H1 (cell line): ENCODE results near the gene PRXL2A. TPM values are rescaled to one million over a fixed set of nuclear protein-coding genes. Genes with fewer than 3 reads are reported as not detected.

Source experiments
- CTCF ChIA-PET: fragments of 300-600 bp; sonication (Branson Sonifier 250); formaldehyde crosslinking; loops from one replicate; lab custom pipeline; 2021; ENCODE audit not compliant: partially characterized antibody; lab: Charles Lee
- POLR2A ChIA-PET: fragments of 300-600 bp; sonication (Branson Sonifier 250); formaldehyde crosslinking; loops from one replicate; lab custom pipeline; 2021; ENCODE audit warnings: inconsistent platforms; ENCODE audit not compliant: partially characterized antibody; lab: Charles Lee
- DNase-seq, 2 experiments: peaks; one replicate each; pipeline versions ENCODE4 v3.0.0 to v3.0.0-alpha.2; 2010 to 2022; ENCODE audit warnings: low spot score in 2 of 2, low read depth in 1 of 2, mixed read lengths in 1 of 2
- FAIRE-seq: peaks from 2 replicates; lab custom pipeline; 2011; peaks lifted over from hg19 to GRCh38; lab: Jason Lieb, UNC
- H2AFZ ChIP-seq: 2 replicates; pipeline ENCODE4 v1.8.1; 2012; ENCODE audit warnings: low read length, inconsistent platforms
- H2AK5ac ChIP-seq: 2 replicates; pipeline ENCODE4 v1.6.1; 2013; ENCODE audit warnings: low read depth, low read length
- H2BK120ac ChIP-seq: replicated peaks from 2 replicates; pipeline ENCODE3; 2013; ENCODE audit warnings: low read depth, low read length, inconsistent platforms
- H2BK12ac ChIP-seq: 2 replicates; pipeline ENCODE4 v1.6.1; 2013; ENCODE audit warnings: low read depth, low read length
- H2BK15ac ChIP-seq: 2 replicates; pipeline ENCODE4 v1.6.1; 2013; ENCODE audit warnings: low read length
- H2BK20ac ChIP-seq: 2 replicates; pipeline ENCODE4 v1.6.1; 2013; ENCODE audit warnings: low read length
- H2BK5ac ChIP-seq: 2 replicates; pipeline ENCODE4 v1.6.1; 2013; ENCODE audit warnings: low read depth, low read length
- H3K14ac ChIP-seq: 2 replicates; pipeline ENCODE4 v1.6.1; 2013; ENCODE audit warnings: inconsistent platforms; ENCODE audit not compliant: insufficient read length
- H3K18ac ChIP-seq: 2 replicates; pipeline ENCODE4 v1.6.1; 2013; ENCODE audit warnings: low read length; ENCODE audit errors: extremely low read depth
- H3K23ac ChIP-seq: 2 replicates; pipeline ENCODE4 v1.6.1; 2013; ENCODE audit warnings: inconsistent platforms; ENCODE audit not compliant: insufficient read length
- H3K23me2 ChIP-seq: 2 replicates; pipeline ENCODE4 v1.6.1; 2013; ENCODE audit warnings: low read depth, low read length
- H3K27ac ChIP-seq: 2 replicates; pipeline ENCODE4 v1.6.1; 2011; ENCODE audit warnings: low read depth, low read length, inconsistent platforms
- H3K27me3 ChIP-seq, 4 experiments: replicated peaks in 1 of 4; 1 replicate in 1 of 4; 2 replicates in 3 of 4; pipeline versions ENCODE4 v1.6.1 to v1.8.1; 2011 to 2013; ENCODE audit warnings: low read length in 3 of 4, mild to moderate bottlenecking in 3 of 4, inconsistent platforms in 2 of 4, mixed read lengths in 2 of 4, moderate library complexity in 1 of 4; ENCODE audit not compliant: control insufficient read depth in 3 of 4, insufficient read depth in 3 of 4; ENCODE audit errors: extremely low read depth in 1 of 4
- H3K36me3 ChIP-seq, 4 experiments: 2 replicates each; pipeline versions ENCODE4 v1.6.1 to v1.8.1; 2011 to 2013; ENCODE audit warnings: mild to moderate bottlenecking in 4 of 4, low read length in 3 of 4, moderate library complexity in 2 of 4, control low read depth in 1 of 4, inconsistent platforms in 1 of 4; ENCODE audit not compliant: insufficient read depth in 4 of 4, control insufficient read depth in 2 of 4
- H3K4ac ChIP-seq: replicated peaks from 2 replicates; pipeline ENCODE3; 2013; ENCODE audit warnings: low read length, low read depth, mixed read lengths, inconsistent platforms; ENCODE audit not compliant: insufficient read length
- H3K4me1 ChIP-seq, 4 experiments: replicated peaks in 1 of 4; 1 replicate in 1 of 4; 2 replicates in 3 of 4; pipeline versions ENCODE4 v1.6.1 to v1.8.1; 2011 to 2013; ENCODE audit warnings: low read length in 3 of 4, inconsistent platforms in 2 of 4, mixed read lengths in 1 of 4; ENCODE audit not compliant: insufficient read depth in 4 of 4, control insufficient read depth in 3 of 4
- H3K4me2 ChIP-seq, 2 experiments: 2 replicates each; pipeline versions ENCODE4 v1.6.1 to v1.8.1; 2011 to 2013; ENCODE audit warnings: low read depth in 2 of 2, low read length in 2 of 2, control low read depth in 1 of 2, inconsistent platforms in 1 of 2, mild to moderate bottlenecking in 1 of 2; ENCODE audit not compliant: insufficient read depth in 1 of 2
- H3K4me3 ChIP-seq, 4 experiments: fragments of 200-600, 300-600 bp in 1 of 4; sonication (generic), shearing (Covaris generic), sonication (Bioruptor Twin) in 1 of 4; 2 replicates each; pipeline versions ENCODE4 v1.5.1 to v1.8.1; 2011 to 2016; ENCODE audit warnings: low read length in 4 of 4, low read depth in 3 of 4, control low read depth in 2 of 4, inconsistent platforms in 2 of 4, mild to moderate bottlenecking in 2 of 4, mixed read lengths in 1 of 4, moderate library complexity in 1 of 4; ENCODE audit not compliant: insufficient read depth in 2 of 4; ENCODE audit errors: extremely low read depth in 1 of 4
- H3K56ac ChIP-seq: replicated peaks from 2 replicates; pipeline ENCODE3; 2013; ENCODE audit warnings: low read depth, mild to moderate bottlenecking, mixed read lengths, low read length, inconsistent platforms; ENCODE audit not compliant: insufficient read length
- H3K79me1 ChIP-seq: 2 replicates; pipeline ENCODE4 v1.6.1; 2013; ENCODE audit warnings: low read depth, low read length, control low read depth
- H3K79me2 ChIP-seq, 2 experiments: 2 replicates each; pipeline versions ENCODE4 v1.6.1 to v1.8.1; 2012 to 2013; ENCODE audit warnings: low read length in 2 of 2, mild to moderate bottlenecking in 2 of 2, inconsistent platforms in 1 of 2; ENCODE audit not compliant: insufficient read depth in 2 of 2, control insufficient read depth in 1 of 2
- H3K9ac ChIP-seq, 4 experiments: replicated peaks in 1 of 4; 1 replicate in 1 of 4; 2 replicates in 3 of 4; pipeline versions ENCODE4 v1.6.1 to v1.8.1; 2011 to 2013; ENCODE audit warnings: low read depth in 3 of 4, low read length in 3 of 4, control low read depth in 2 of 4, mild to moderate bottlenecking in 2 of 4, moderate library complexity in 2 of 4, inconsistent platforms in 1 of 4; ENCODE audit errors: extremely low read depth in 1 of 4
- H3K9me3 ChIP-seq, 2 experiments: 2 replicates each; pipeline versions ENCODE4 v1.6.1 to v1.8.1; 2012 to 2013; ENCODE audit warnings: mild to moderate bottlenecking in 2 of 2, moderate library complexity in 2 of 2, control low read depth in 1 of 2, inconsistent platforms in 1 of 2, low read depth in 1 of 2, low read length in 1 of 2, mixed read lengths in 1 of 2; ENCODE audit not compliant: insufficient read depth in 2 of 2
- H4K20me1 ChIP-seq, 2 experiments: replicated peaks in 1 of 2; 2 replicates each; pipeline versions ENCODE3 to v1.8.1; 2011 to 2013; ENCODE audit warnings: inconsistent platforms in 2 of 2, low read length in 2 of 2, mild to moderate bottlenecking in 1 of 2; ENCODE audit not compliant: insufficient read depth in 2 of 2, control insufficient read depth in 1 of 2
- H4K5ac ChIP-seq: 2 replicates; pipeline ENCODE4 v1.6.1; 2013; ENCODE audit warnings: low read length, low read depth, mixed read lengths, inconsistent platforms; ENCODE audit not compliant: insufficient read length
- H4K8ac ChIP-seq: 2 replicates; pipeline ENCODE4 v1.8.0; 2013; ENCODE audit warnings: mild to moderate bottlenecking, moderate library complexity, low read length, inconsistent platforms; ENCODE audit not compliant: insufficient read depth; ENCODE audit errors: extremely low read depth
- H4K91ac ChIP-seq: replicated peaks from 2 replicates; pipeline ENCODE3; 2013; ENCODE audit warnings: low read length, mixed read lengths, inconsistent platforms; ENCODE audit not compliant: insufficient read length
- CBX8 ChIP-seq: fragments of 300-800, 300-1000 bp; sonication (generic); IDR thresholded peaks from 2 replicates; pipeline ENCODE4 v1.7.1; 2016; ENCODE audit warnings: low read depth, low read length, borderline replicate concordance
- CHD1 ChIP-seq: IDR thresholded peaks from 2 replicates; pipeline ENCODE4 v1.6.1; 2012; ENCODE audit warnings: low read depth, low read length, improper control_type of control experiment
- CTCF ChIP-seq, 3 experiments: IDR thresholded peaks; 1 replicate in 2 of 3; 2 replicates in 1 of 3; pipeline versions ENCODE4 v1.5.1 to v1.6.1; 2011; ENCODE audit warnings: low read length in 3 of 3, mild to moderate bottlenecking in 3 of 3, inconsistent platforms in 2 of 3, low read depth in 1 of 3, moderate library complexity in 1 of 3; ENCODE audit not compliant: insufficient read depth in 1 of 3; ENCODE audit errors: control extremely low read depth in 1 of 3
- GABPA ChIP-seq: IDR thresholded peaks from 2 replicates; pipeline ENCODE4 v1.6.1; 2011; ENCODE audit warnings: mild to moderate bottlenecking, low read length, moderate library complexity, borderline replicate concordance; ENCODE audit not compliant: insufficient read depth
- HDAC6 ChIP-seq: IDR thresholded peaks from one replicate; pipeline ENCODE4 v1.7.1; 2012; ENCODE audit warnings: low read depth, mild to moderate bottlenecking, inconsistent platforms, low read length, moderate library complexity
- MAFK ChIP-seq: IDR thresholded peaks from 2 replicates; pipeline ENCODE4 v1.6.1; 2012; ENCODE audit warnings: low read depth, mild to moderate bottlenecking, improper control_type of control experiment, low read length
- NANOG ChIP-seq: IDR thresholded peaks from 2 replicates; pipeline ENCODE4 v1.6.1; 2011; ENCODE audit warnings: low read length, low read depth, mild to moderate bottlenecking, inconsistent platforms; ENCODE audit not compliant: insufficient read depth, poor library complexity, severe bottlenecking
- POU5F1 ChIP-seq: IDR thresholded peaks from 2 replicates; pipeline ENCODE4 v1.6.1; 2011; ENCODE audit warnings: low read depth, mild to moderate bottlenecking, low read length, moderate library complexity
- RXRA ChIP-seq: IDR thresholded peaks from 2 replicates; pipeline ENCODE4 v1.6.1; 2011; ENCODE audit warnings: low read depth, mild to moderate bottlenecking, low read length, moderate library complexity; ENCODE audit not compliant: insufficient read depth
- SIRT6 ChIP-seq: IDR thresholded peaks from one replicate; pipeline ENCODE4 v1.7.1; 2012; ENCODE audit warnings: low read length, inconsistent platforms
- SP1 ChIP-seq: IDR thresholded peaks from 2 replicates; pipeline ENCODE4 v1.6.1; 2011; ENCODE audit warnings: low read depth, low read length
- WGBS, 2 experiments: shearing (Covaris generic) in 1 of 2; methylation state at CpG; one replicate each; pipeline versions ENCODE4 v1.1.6 to v1.1.7; 2013 to 2015; ENCODE audit warnings: low lambda C conversion rate in 2 of 2, mixed read lengths in 2 of 2, inconsistent platforms in 1 of 2, low coverage in 1 of 2, missing lambda C conversion rate in 1 of 2; ENCODE audit not compliant: insufficient replicate concordance in 2 of 2, insufficient coverage in 1 of 2, insufficient read length in 1 of 2; ENCODE audit errors: extremely low coverage in 1 of 2, missing lambda C conversion rate in 1 of 2; 5-methylcytosine and 5-hydroxymethylcytosine counted together
- polyA plus RNA-seq, 7 experiments: library from polyadenylated mRNA; depleted of rRNA in 3 of 7; stranded (reverse) in 5 of 7; unstranded in 2 of 7; fragments of >200 nt in 5 of 7; fragments of 200-250 nt in 2 of 7; gene quantifications; 1 replicate in 5 of 7; 2 replicates in 1 of 7; 4 replicates in 1 of 7; pipeline versions ENCODE4 v1.2.1 to v1.2.3, GENCODE V29; 2011 to 2013; ENCODE audit warnings: missing spikeins in 2 of 7, mixed read lengths in 2 of 7
- total RNA-seq: library from RNA; stranded (reverse); fragmentation: NEBNext Ultra II Directional; extraction: Animal tissue kit (Norgen Biotek cat#: 25700); gene quantifications from 2 replicates; pipeline ENCODE4 v1.2.1, GENCODE V29; 2021

PRXL2A gene
- total and polyA plus RNA-seq, 2 of the 8 experiments (the other 6 are each of a cell fraction or from before 2014, with no cell fraction given), result 13.4 to 58.3 TPM

GRCh38 chr10:80458263-80458625, 49.9 kb downstream of the PRXL2A start:
- peaks cover 35 to 53% (median 47%) of the 10 kb centered on the region in 4 experiments for H3K4me1 ChIP-seq
- H3K4me3 ChIP-seq, result no peak overlapping the region
- H3K23ac ChIP-seq, result no peak overlapping the region
- H3K9ac ChIP-seq, result no peak overlapping the region
- H3K56ac ChIP-seq, result no peak overlapping the region
- no peak overlapping the region for H2BK15ac ChIP-seq
- H3K36me3 ChIP-seq, result no peaks in the 10 kb centered on the region
- H4K5ac ChIP-seq, result no peak overlapping the region
- H3K9me3 ChIP-seq, result no peaks in the 10 kb centered on the region
- H3K27ac ChIP-seq, result no peak overlapping the region
- H4K8ac ChIP-seq, result no peak overlapping the region
- no peak overlapping the region for H2BK120ac ChIP-seq
- DNase-seq, result no peak
- no peak overlapping the region for H3K4ac ChIP-seq
- no peak overlapping the region for H2BK12ac ChIP-seq
- no peaks in the 10 kb centered on the region; a peak in 1 of 7 replicates for H3K27me3 ChIP-seq
- peaks cover 9% of the 10 kb centered on the region; the same call in 1 of the 2 replicates for H3K23me2 ChIP-seq
- no peak overlapping the region for H3K14ac ChIP-seq
- H3K79me1 ChIP-seq, result peaks cover 23% of the 10 kb centered on the region
- H3K18ac ChIP-seq, result no peak overlapping the region; the same call in 1 of the 2 replicates
- H3K79me2 ChIP-seq, result peaks cover 16 to 80% of the 10 kb centered on the region in 2 experiments
- peaks cover 21 to 43% of the 10 kb centered on the region in 2 experiments for H4K20me1 ChIP-seq
- peak overlapping the region in 1 of 2 experiments; percentile 11; a peak in 1 of 4 replicates for H3K4me2 ChIP-seq
- CTCF ChIA-PET, result interaction anchor here (0.6 to 38.4 kb wide), 9 partner anchors 7 to 85 kb away, joined by 3 to 1263 read pairs (median 9); partner anchors contain the start of gene TSPAN14
- H2BK20ac ChIP-seq, result no peak overlapping the region
- peak overlapping the region; percentile 44; the same call in 1 of the 2 replicates for H2BK5ac ChIP-seq
- WGBS, 2 experiments, result 85% methylated on average over 4 of the region's 4 CpGs; no CpG with 5 or more reads in 1 of the 2 experiments
- H2AK5ac ChIP-seq, result 0 out of 2 replicates have a peak overlapping the region, but pooled peaks have one; percentile 16
- H2AFZ ChIP-seq, result no peak overlapping the region
- H4K91ac ChIP-seq, result no peak overlapping the region
- POLR2A ChIA-PET, result interaction anchor here (1.1 to 1.8 kb wide), 2 partner anchors 9 to 10 kb away, joined by 3 to 4 read pairs; no protein-coding TSS in a partner anchor
- FAIRE-seq, result no peak
- TF ChIP-seq GABPA (no peak), RXRA (no peak), CTCF (IDR thresholded peaks at IDR 0.05; ENCODE audit: control extremely low read depth in 1 of 3, insufficient read depth in 1 of 3, low read depth in 1 of 3, low read length in 3 of 3) (no peak), SIRT6 (no peak), HDAC6 (no peak), CHD1 (no peak), NANOG (no peak), CBX8 (no peak), SP1 (no peak), POU5F1 (no peak), MAFK (no peak)
